Psoas muscle (tissue), 8 donors: ENCODE results near the gene FANCI. TPM values are rescaled to one million over a fixed set of nuclear protein-coding genes. Genes with fewer than 3 reads are reported as not detected.

ENCODE experiments used
- ATAC-seq, 4 donors: fragments of 200-7000 bp; cut with Tn5 transposase; one replicate each; pipeline ENCODE4 v1.9.1; 2020; ENCODE audit warnings: moderate library complexity in 3 of 4, mild to moderate bottlenecking in 2 of 4
- DNase-seq, 2 donors: peaks; one replicate each; pipeline ENCODE4 v3.0.0-alpha.2; 2020
- H3K27ac ChIP-seq: fragments of 200-600 bp; one replicate; pipeline ENCODE4 v1.8.0; 2022
- H3K27me3 ChIP-seq, 3 donors: fragments of 200-600 bp in 1 of 3; one replicate each; pipeline versions ENCODE4 v1.6.1 to v1.8.0; 2013 to 2022; ENCODE audit warnings: low read length in 2 of 3, mild to moderate bottlenecking in 2 of 3, moderate library complexity in 1 of 3; ENCODE audit not compliant: insufficient read depth in 3 of 3
- H3K36me3 ChIP-seq, 2 donors: fragments of 200-600 bp in 1 of 2; one replicate each; pipeline versions ENCODE4 v1.6.1 to v1.8.0; 2013 to 2022; ENCODE audit warnings: low read depth in 1 of 2, mild to moderate bottlenecking in 1 of 2, moderate library complexity in 1 of 2; ENCODE audit not compliant: insufficient read depth in 1 of 2
- H3K4me1 ChIP-seq: fragments of 200-600 bp; one replicate; pipeline ENCODE4 v1.8.0; 2022
- H3K4me3 ChIP-seq: fragments of 200-600 bp; one replicate; pipeline ENCODE4 v1.8.0; 2022; ENCODE audit warnings: mild to moderate bottlenecking
- H3K9me3 ChIP-seq: fragments of 200-600 bp; one replicate; pipeline ENCODE4 v1.8.0; 2022
- CTCF ChIP-seq: fragments of 200-600 bp; IDR thresholded peaks from one replicate; pipeline ENCODE4 v1.8.0; 2022; ENCODE audit warnings: antibody characterized with exemption
- WGBS, 3 donors: extraction: QIAGEN DNeasy Blood & Tissue Kit; methylation state at CpG; one replicate each; pipeline versions ENCODE4 v1.1.6 to v1.1.7; 2013; 5-methylcytosine and 5-hydroxymethylcytosine counted together
- intact Hi-C, 2 donors: fragments of 100-400 bp; cut with DNase I; formaldehyde crosslinking; loops; one replicate each; pipeline versions ENCODE4 v1.11.0 to v1.14.2; 2022
- polyA plus RNA-seq, 3 donors: library from polyadenylated mRNA; stranded (reverse); fragments of 200-250 nt; gene quantifications; one replicate each; pipeline ENCODE4 v1.2.3, GENCODE V29; 2013
- total RNA-seq, 4 donors: library from RNA; stranded (reverse); fragmentation: NEBNext Ultra II Directional in 2 of 4; extraction: Animal tissue kit (Norgen Biotek cat#: 25700) in 2 of 4; gene quantifications; one replicate each; pipeline versions ENCODE4 v1.2.1 to v1.2.4, GENCODE V29; 2021 to 2023
- donor health status: healthy with polysubstance abuse.
- donor health status: DM: no; HTN: no; CAD: no; lungs with moderate emphysema.
- donor health status: Bipolar disorder and iron deficiency.
- donor health status: healthy.
- donor health status: DM: yes; HTN: yes; CAD: no.
- donor health status: DM: no; HTN: no; CAD: no.
- donor health status: DM: no; HTN: no; CAD: no.
- donor health status: DM: yes; HTN: yes; CAD: no.

The FANCI gene
- total and polyA plus RNA-seq, 7 donors = 0.48 to 2.3 (median 0.82) TPM

- intact Hi-C loops = loop anchor here (5.0 kb wide), 1 partner anchor 93 kb away; no protein-coding TSS in a partner anchor
- Histone ChIP-seq H3K4me1 (no peaks in the 10 kb centered on the region), H3K36me3 (no peaks in the 10 kb centered on the region), H3K9me3 (no peaks in the 10 kb centered on the region), H3K27ac (no peak overlapping the region), H3K4me3 (no peak overlapping the region), H3K27me3 (no peaks in the 10 kb centered on the region)
- peak; percentile 39 for TF ChIP-seq CTCF
- no peak for ATAC-seq
- DNase-seq = no peak
Observed at GRCh38 chr15:89299896-89300295, 56.1 kb downstream of the FANCI start.

GRCh38 chr15:89301304-89302089 lies 57.7 kb downstream of the FANCI start:
- Histone ChIP-seq H3K4me1 (no peaks in the 10 kb centered on the region), H3K4me3 (no peak overlapping the region), H3K27ac (no peak overlapping the region), H3K36me3 (no peaks in the 10 kb centered on the region), H3K27me3 (no peaks in the 10 kb centered on the region), H3K9me3 (no peaks in the 10 kb centered on the region)
- WGBS, 3 donors = 84 to 96% (median 88%) methylated on average over 5 of the region's 5 CpGs
- intact Hi-C loops = loop anchor here (5.0 kb wide), 1 partner anchor 94 kb away; no protein-coding TSS in a partner anchor
- no peak for DNase-seq
- no peak for ATAC-seq
- no peak for TF ChIP-seq CTCF

GRCh38 chr15:89303986-89304385 lies 60.2 kb downstream of the FANCI start:
- 58 to 67% (median 63%) methylated on average over 2 of the region's 2 CpGs for WGBS, 3 donors
- Histone ChIP-seq H3K36me3 (no peaks in the 10 kb centered on the region), H3K4me3 (no peak overlapping the region), H3K9me3 (no peaks in the 10 kb centered on the region), H3K27ac (no peak overlapping the region), H3K27me3 (no peaks in the 10 kb centered on the region), H3K4me1 (no peaks in the 10 kb centered on the region)
- TF ChIP-seq CTCF = no peak
- ATAC-seq (no peak), DNase-seq (no peak)
- intact Hi-C loops = loop anchor here (5.0 kb wide), 1 partner anchor 97 kb away; no protein-coding TSS in a partner anchor

- H3K36me3 ChIP-seq = no peaks in the 10 kb centered on the region
Observed at GRCh38 chr15:89305395-89305794, 61.6 kb downstream of the FANCI start.

More at GRCh38 chr15:89305395-89305794, 61.6 kb downstream of the FANCI start:
- 94 to 97% (median 95%) methylated on average over 3 of the region's 3 CpGs for WGBS, 3 donors
- no peaks in the 10 kb centered on the region for H3K4me1 ChIP-seq
- intact Hi-C loops = no loop called here
- no peaks in the 10 kb centered on the region for H3K27me3 ChIP-seq
- ATAC-seq (no peak), DNase-seq (no peak)
- no peak overlapping the region for H3K27ac ChIP-seq
- no peak for TF ChIP-seq CTCF
- H3K4me3 ChIP-seq = no peak overlapping the region
- H3K9me3 ChIP-seq = no peaks in the 10 kb centered on the region
